Measurements from ENCODE around the gene KMT5C.

Gene KMT5C

DNA sequence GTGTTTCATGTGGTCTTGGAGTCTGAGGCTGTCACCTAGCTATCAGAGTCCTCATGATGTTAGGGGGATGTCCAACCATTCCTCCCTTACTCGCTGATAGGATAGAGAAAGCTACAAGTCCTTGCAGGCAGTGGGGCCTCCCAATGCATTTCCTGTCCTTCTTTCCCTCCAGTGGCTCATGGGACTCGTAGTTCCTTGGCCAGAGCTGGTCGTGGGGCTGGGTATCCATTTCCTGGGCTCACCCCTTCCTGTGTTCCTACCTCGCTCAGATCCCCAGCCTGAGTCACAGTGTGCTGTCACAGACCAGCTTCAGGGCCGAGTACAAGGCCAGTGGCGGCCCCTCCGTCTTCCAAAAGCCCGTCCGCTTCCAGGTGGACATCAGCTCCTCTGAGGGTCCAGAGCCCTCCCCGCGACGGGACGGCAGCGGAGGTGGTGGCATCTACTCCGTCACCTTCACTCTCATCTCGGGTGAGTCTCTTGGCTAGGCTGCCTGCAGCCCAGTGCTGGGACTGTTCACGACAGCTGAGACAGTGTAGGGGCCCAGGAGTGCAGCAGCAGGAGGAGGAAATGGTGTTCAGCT lies 33.6 kb upstream of the KMT5C start:
- no peak overlapping the region for H3K9ac ChIP-seq (ENCODE audit: low read depth, low read length)
- no peak overlapping the region for H3K4me2 ChIP-seq (ENCODE audit: low read length)
- no peak overlapping the region for H3K4me3 ChIP-seq (ENCODE audit: low read length)
- peaks cover 9% of the 10 kb centered on the region for H3K4me1 ChIP-seq (ENCODE audit: control insufficient read depth, insufficient read depth, low read length)
- H3K27me3 ChIP-seq (ENCODE audit: control insufficient read depth, insufficient read depth, low read length) = no peaks in the 10 kb centered on the region
- no peaks in the 10 kb centered on the region for H3K9me3 ChIP-seq (replicated peaks; ENCODE audit: low read length)
- peaks cover 10% of the 10 kb centered on the region for H3K36me3 ChIP-seq (ENCODE audit: insufficient read depth, low read length)

DNA sequence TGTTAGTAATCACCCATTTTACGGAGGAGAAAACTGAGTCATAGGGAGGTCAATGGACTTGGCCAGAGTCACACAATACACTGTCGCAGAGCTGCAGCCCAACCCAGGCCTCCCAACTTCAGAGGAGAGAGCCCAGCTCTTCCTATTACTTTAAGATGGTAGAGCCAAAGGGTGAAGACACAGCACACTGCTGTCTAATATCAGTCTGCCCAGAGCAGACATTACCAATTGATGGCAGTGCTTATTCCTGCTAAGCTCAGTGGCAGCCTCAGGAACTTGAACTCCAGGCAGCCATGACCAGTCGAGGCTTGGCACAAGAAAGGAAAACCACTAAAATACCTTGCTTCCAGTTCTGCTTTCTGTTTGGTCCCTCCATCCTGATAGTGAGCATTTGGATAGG lies 33.0 kb upstream of the KMT5C start:
- Histone ChIP-seq H3K36me3 (ENCODE audit: insufficient read depth, low read length) (peaks cover 10% of the 10 kb centered on the region), H3K9me3 (replicated peaks; ENCODE audit: low read length) (no peaks in the 10 kb centered on the region), H3K9ac (ENCODE audit: low read depth, low read length) (no peak overlapping the region), H3K4me2 (ENCODE audit: low read length) (no peak overlapping the region), H3K4me3 (ENCODE audit: low read length) (no peak overlapping the region), H3K27me3 (ENCODE audit: control insufficient read depth, insufficient read depth, low read length) (no peaks in the 10 kb centered on the region), H3K4me1 (ENCODE audit: control insufficient read depth, insufficient read depth, low read length) (peaks cover 4% of the 10 kb centered on the region)

DNA sequence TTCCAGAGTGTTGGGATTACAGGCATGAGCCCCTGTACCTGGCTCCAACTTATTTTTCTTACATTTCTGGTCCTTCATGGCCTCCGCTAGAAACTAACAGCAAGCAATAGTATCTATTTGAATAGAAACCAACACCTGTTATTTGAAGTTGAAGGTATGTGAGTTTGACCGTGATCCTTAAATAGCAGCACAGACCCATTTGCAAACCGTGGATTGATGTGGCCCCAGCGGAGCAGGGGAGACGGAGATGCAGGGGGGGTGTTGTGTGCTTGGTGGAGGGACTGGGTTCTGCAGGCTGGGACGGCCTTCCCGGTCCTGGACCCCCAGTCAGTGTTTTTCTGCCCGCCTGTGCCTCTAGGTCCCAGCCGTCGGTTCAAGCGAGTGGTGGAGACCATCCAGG lies 31.4 kb upstream of the KMT5C start:
- H3K9me3 ChIP-seq (replicated peaks; ENCODE audit: low read length) = no peaks in the 10 kb centered on the region
- no peaks in the 10 kb centered on the region for H3K4me1 ChIP-seq (ENCODE audit: control insufficient read depth, insufficient read depth, low read length)
- H3K4me3 ChIP-seq (ENCODE audit: low read length) = no peak overlapping the region
- peaks cover 10% of the 10 kb centered on the region for H3K36me3 ChIP-seq (ENCODE audit: insufficient read depth, low read length)
- no peak overlapping the region for H3K4me2 ChIP-seq (ENCODE audit: low read length)
- H3K27me3 ChIP-seq (ENCODE audit: control insufficient read depth, insufficient read depth, low read length) = no peaks in the 10 kb centered on the region
- no peak overlapping the region for H3K9ac ChIP-seq (ENCODE audit: low read depth, low read length)

DNA sequence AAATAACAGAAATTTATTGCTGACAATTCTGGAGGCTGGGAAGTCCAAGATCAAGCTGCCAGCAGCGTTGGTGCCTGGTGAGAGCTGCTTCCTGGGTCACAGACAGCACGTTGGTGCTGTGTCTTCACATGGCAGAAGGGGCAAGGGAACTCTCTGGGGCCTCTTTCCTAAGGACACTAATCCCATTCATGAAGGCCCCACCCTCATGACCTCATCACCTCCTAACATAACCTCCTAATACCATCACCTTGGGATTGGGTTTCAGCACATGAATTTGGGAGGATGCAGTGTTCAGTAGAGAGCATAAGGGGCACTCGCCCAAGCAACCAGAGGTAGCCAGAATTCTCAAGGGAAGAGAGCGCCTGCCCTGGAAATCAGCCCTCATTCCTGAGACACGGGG lies 30.2 kb upstream of the KMT5C start:
- no peaks in the 10 kb centered on the region for H3K27me3 ChIP-seq (ENCODE audit: control insufficient read depth, insufficient read depth, low read length)
- peaks cover 3% of the 10 kb centered on the region for H3K36me3 ChIP-seq (ENCODE audit: insufficient read depth, low read length)
- no peak overlapping the region for H3K4me2 ChIP-seq (ENCODE audit: low read length)
- no peak overlapping the region for H3K9ac ChIP-seq (ENCODE audit: low read depth, low read length)
- no peaks in the 10 kb centered on the region for H3K4me1 ChIP-seq (ENCODE audit: control insufficient read depth, insufficient read depth, low read length)
- H3K9me3 ChIP-seq (replicated peaks; ENCODE audit: low read length) = no peaks in the 10 kb centered on the region
- H3K4me3 ChIP-seq (ENCODE audit: low read length) = no peak overlapping the region

DNA sequence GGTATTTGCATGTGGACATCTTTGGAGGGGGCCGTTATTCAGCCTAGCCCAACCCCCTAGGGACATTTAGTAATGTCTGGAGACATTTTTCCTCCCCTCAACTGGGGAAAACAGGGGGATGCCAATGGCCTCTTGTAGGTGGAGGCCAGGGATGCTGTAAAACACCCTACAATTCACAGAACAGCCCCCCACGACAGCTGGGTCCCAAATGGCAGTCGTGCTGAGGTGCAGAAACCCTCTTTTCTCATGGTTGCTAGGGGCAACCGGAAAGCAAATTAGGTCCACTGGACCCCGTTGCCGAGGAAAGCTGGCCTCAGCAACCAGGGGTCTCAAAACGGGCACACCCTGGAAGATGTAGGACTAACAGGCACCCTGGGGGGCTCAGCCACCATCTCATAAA lies 29.2 kb upstream of the KMT5C start:
- Histone ChIP-seq H3K36me3 (ENCODE audit: insufficient read depth, low read length) (peaks cover 3% of the 10 kb centered on the region), H3K4me3 (ENCODE audit: low read length) (no peak overlapping the region), H3K4me1 (ENCODE audit: control insufficient read depth, insufficient read depth, low read length) (no peaks in the 10 kb centered on the region)

DNA sequence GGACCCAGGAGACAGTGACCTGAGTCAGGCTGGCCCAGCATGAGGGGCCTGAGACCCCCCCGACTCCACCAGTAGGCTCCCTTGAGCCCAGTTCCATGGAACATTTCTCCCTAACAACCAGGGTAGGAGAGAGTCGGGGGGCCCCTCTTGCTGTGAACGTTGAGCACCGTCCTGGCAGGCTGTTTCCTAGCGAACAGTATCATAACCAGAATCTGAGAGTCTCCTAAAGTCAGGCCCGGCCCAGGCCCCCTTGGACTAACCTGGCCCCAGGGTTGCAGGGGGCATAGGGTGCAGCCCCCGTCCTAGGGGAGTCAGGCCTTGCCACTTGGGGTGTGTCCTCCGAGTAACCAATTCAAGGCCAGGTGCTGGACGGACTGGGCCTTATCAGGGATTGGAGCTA lies 28.3 kb upstream of the KMT5C start:
- Histone ChIP-seq H3K9ac (ENCODE audit: low read depth, low read length) (no peak overlapping the region), H3K27me3 (ENCODE audit: control insufficient read depth, insufficient read depth, low read length) (no peaks in the 10 kb centered on the region), H3K4me1 (ENCODE audit: control insufficient read depth, insufficient read depth, low read length) (no peaks in the 10 kb centered on the region), H3K4me2 (ENCODE audit: low read length) (no peak overlapping the region), H3K4me3 (ENCODE audit: low read length) (no peak overlapping the region), H3K36me3 (ENCODE audit: insufficient read depth, low read length) (peaks cover 3% of the 10 kb centered on the region), H3K9me3 (replicated peaks; ENCODE audit: low read length) (no peaks in the 10 kb centered on the region)

More for the DNA sequence above, 29.2 kb upstream of the KMT5C start:
- H3K27me3 ChIP-seq (ENCODE audit: control insufficient read depth, insufficient read depth, low read length) = no peaks in the 10 kb centered on the region
- no peak overlapping the region for H3K9ac ChIP-seq (ENCODE audit: low read depth, low read length)
- H3K4me2 ChIP-seq (ENCODE audit: low read length) = no peak overlapping the region
- H3K9me3 ChIP-seq (replicated peaks; ENCODE audit: low read length) = no peaks in the 10 kb centered on the region

DNA sequence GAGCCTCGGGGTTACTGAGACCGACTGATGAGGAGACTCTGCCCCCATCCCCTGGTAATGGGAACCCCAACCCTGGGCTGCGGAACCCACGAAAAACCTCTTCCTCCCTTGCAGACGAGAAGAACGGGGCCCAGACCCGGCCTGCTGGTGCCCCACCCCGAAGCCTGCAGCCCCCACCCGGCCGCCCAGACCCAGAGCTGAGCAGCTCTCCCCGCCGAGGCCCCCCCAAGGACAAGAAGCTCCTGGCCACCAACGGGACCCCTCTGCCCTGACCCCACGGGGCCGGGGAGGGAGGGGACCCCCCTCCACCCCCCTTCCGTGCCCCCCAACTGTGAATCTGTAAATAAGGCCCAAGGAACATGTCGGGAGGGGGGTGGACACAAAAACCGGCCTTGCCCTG lies 27.9 kb upstream of the KMT5C start:
- no peaks in the 10 kb centered on the region for H3K9me3 ChIP-seq (replicated peaks; ENCODE audit: low read length)
- H3K36me3 ChIP-seq (ENCODE audit: insufficient read depth, low read length) = peaks cover 2% of the 10 kb centered on the region
- no peak overlapping the region for H3K4me3 ChIP-seq (ENCODE audit: low read length)
- no peak overlapping the region for H3K9ac ChIP-seq (ENCODE audit: low read depth, low read length)
- no peaks in the 10 kb centered on the region for H3K27me3 ChIP-seq (ENCODE audit: control insufficient read depth, insufficient read depth, low read length)
- H3K4me1 ChIP-seq (ENCODE audit: control insufficient read depth, insufficient read depth, low read length) = no peaks in the 10 kb centered on the region
- H3K4me2 ChIP-seq (ENCODE audit: low read length) = no peak overlapping the region

DNA sequence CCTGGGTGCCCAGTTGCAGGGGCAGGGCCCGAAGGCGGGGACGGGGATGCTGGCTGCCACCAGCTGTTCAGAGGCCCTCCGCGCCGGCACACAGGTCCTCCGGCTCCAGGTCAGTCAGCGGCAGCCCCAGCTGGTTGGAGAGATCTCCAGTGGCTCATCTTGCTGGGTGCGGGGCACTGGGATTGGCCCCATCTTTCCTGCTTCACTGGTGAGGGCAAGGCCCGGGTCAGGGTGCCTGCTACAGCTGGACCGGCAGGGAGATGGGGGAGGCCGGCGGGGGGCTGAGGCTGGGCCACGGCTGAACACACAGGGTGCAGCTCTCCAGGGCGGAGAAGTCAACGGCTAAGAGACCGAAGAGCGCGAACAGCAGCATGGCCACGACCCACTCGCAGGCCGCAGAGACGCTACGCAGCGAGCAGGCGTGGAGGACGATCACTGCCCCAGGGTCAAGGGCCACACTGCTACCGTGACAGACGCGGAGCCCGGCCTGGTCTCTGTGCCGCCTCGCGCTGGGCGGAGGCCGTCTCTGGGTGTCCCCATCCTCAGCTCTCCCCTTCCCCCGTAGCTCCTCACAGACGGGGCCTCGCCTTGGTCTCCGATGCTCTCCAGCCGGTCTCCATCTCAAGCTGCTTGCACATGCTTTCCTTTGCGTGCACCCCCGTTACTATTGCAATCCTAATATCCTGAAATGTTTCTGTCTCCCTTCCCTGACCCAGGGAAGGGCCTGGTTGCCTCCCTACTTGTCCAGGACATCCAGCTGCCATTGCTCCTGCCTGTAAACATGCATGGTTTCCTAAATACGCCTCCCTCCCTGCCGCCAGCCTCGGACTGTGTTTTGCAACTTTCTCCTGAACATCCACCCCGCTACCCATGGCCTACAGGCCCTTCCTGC lies 26.8 kb upstream of the KMT5C start:
- Histone ChIP-seq H3K36me3 (ENCODE audit: insufficient read depth, low read length) (no peaks in the 10 kb centered on the region), H3K9ac (ENCODE audit: low read depth, low read length) (no peak overlapping the region), H3K4me3 (ENCODE audit: low read length) (no peak overlapping the region), H3K27me3 (ENCODE audit: control insufficient read depth, insufficient read depth, low read length) (no peaks in the 10 kb centered on the region), H3K9me3 (replicated peaks; ENCODE audit: low read length) (no peaks in the 10 kb centered on the region), H3K4me1 (ENCODE audit: control insufficient read depth, insufficient read depth, low read length) (no peaks in the 10 kb centered on the region), H3K4me2 (ENCODE audit: low read length) (no peak overlapping the region)

DNA sequence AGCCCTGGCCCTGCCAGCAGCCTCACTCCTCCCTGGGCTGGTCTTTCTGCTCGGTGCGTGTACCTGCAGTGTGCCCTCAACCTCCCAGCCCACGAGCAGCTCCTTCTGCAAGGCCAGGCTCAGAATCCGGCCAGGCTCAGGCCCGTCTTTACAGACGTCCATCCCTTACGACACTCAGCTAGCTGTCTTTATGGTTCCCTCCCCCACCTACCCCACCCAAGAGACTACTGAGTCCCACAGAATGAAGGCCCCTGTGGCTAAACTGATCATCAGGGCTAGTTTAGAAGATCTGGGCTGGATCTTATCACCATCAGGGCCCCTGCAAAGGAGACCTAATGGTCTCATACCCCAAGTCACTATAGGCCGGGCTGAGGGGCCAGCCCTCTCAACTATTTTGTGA lies 25.3 kb upstream of the KMT5C start:
- H3K27me3 ChIP-seq (ENCODE audit: control insufficient read depth, insufficient read depth, low read length) = no peaks in the 10 kb centered on the region
- no peak overlapping the region for H3K4me3 ChIP-seq (ENCODE audit: low read length)
- no peaks in the 10 kb centered on the region for H3K36me3 ChIP-seq (ENCODE audit: insufficient read depth, low read length)
- H3K9me3 ChIP-seq (replicated peaks; ENCODE audit: low read length) = no peaks in the 10 kb centered on the region
- no peak overlapping the region for H3K4me2 ChIP-seq (ENCODE audit: low read length)
- no peaks in the 10 kb centered on the region for H3K4me1 ChIP-seq (ENCODE audit: control insufficient read depth, insufficient read depth, low read length)
- H3K9ac ChIP-seq (ENCODE audit: low read depth, low read length) = no peak overlapping the region

DNA sequence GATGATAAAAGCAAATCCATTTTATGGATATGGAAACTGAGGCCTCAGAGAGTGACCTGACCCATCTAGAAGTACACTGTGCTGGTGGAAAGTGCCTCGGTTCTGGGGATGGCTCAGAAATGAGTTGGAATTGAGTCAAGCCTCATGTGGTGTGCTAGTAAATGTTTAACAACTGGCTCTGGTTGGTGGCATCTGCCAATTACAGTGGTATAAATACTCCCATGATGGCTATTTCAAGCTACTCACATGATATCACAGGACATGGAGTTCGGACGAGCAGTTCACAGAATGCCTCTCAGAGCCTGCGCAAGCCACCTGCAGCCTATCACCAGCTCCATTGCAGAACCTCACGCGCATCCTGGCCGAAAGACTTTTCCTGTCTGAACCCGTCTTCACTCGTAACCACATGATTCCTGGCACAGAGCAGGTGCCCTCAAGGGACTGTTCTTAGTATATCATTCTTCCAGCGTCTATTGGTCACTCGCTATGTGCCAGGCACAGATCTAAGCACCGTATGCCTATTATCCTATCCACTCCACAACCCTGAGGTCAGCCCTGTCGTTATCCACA lies 23.6 kb upstream of the KMT5C start:
- no peak overlapping the region for H3K4me2 ChIP-seq (ENCODE audit: low read length)
- no peak overlapping the region for H3K9ac ChIP-seq (ENCODE audit: low read depth, low read length)
- no peaks in the 10 kb centered on the region for H3K9me3 ChIP-seq (replicated peaks; ENCODE audit: low read length)
- no peaks in the 10 kb centered on the region for H3K36me3 ChIP-seq (ENCODE audit: insufficient read depth, low read length)
- H3K27me3 ChIP-seq (ENCODE audit: control insufficient read depth, insufficient read depth, low read length) = peaks cover 4% of the 10 kb centered on the region
- no peak overlapping the region for H3K4me3 ChIP-seq (ENCODE audit: low read length)
- H3K4me1 ChIP-seq (ENCODE audit: control insufficient read depth, insufficient read depth, low read length) = no peaks in the 10 kb centered on the region

DNA sequence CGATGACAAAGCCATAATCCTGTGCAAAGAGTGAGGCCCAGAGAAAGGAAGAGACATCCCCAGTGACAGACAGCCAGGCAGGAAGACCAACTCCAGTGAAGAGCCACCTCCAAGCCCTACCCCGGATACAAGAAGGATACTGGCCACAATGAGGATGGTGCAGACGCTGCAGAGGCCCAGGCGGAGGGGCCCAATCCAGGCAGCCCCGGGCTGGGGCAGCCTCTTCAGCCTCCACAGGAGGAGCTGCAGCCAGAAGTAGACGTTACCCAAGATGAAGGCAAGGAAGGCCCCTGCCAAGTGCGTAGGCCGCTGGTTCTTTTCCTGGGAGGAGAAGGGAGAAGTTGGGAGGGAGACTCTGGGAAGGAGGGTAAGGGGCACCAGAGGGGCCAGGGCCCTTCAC lies 23.0 kb upstream of the KMT5C start:
- H3K4me2 ChIP-seq (ENCODE audit: low read length) = no peak overlapping the region
- H3K27me3 ChIP-seq (ENCODE audit: control insufficient read depth, insufficient read depth, low read length) = peaks cover 8% of the 10 kb centered on the region
- H3K36me3 ChIP-seq (ENCODE audit: insufficient read depth, low read length) = no peaks in the 10 kb centered on the region
- H3K4me3 ChIP-seq (ENCODE audit: low read length) = no peak overlapping the region
- H3K9ac ChIP-seq (ENCODE audit: low read depth, low read length) = no peak overlapping the region
- no peaks in the 10 kb centered on the region for H3K9me3 ChIP-seq (replicated peaks; ENCODE audit: low read length)
- no peaks in the 10 kb centered on the region for H3K4me1 ChIP-seq (ENCODE audit: control insufficient read depth, insufficient read depth, low read length)
